ENCODE results near the gene B4GALT2.

- no peak for TF ChIP-seq CTCF (IDR thresholded peaks at IDR 0.05)
- TF ChIP-seq POLR2A (IDR thresholded peaks at IDR 0.05), result no peak
These were observed 51.7 kb downstream of the B4GALT2 start for GRCh38 chr1:44030605-44031251.

All from adrenal gland (tissue), 5 donors.